GM21360 (cell line): Measurements from ENCODE around the gene ZKSCAN5.
"Not testable (repeated sequence)": the region's sequence is repeated elsewhere in the genome, so short reads cannot be mapped to it uniquely, and the experiment has no call there.

Experiments
- ATAC-seq: cut with Tn5 transposase; IDR thresholded peaks from one replicate; pipeline ENCODE4 v1.9.1; 2021; ENCODE audit warnings: mild to moderate bottlenecking, moderate library complexity; ENCODE audit not compliant: unreplicated experiment

Gene ZKSCAN5

GRCh38 chr7:99551767-99552463 lies 47.5 kb downstream of the ZKSCAN5 start, which contains the start of gene FAM200A:
Gene FAM200A (minus strand): TSS chr7:99552114. CDS start chr7:99548407, 3,707 bp downstream.
- ATAC-seq: peak; percentile 87

DNA sequence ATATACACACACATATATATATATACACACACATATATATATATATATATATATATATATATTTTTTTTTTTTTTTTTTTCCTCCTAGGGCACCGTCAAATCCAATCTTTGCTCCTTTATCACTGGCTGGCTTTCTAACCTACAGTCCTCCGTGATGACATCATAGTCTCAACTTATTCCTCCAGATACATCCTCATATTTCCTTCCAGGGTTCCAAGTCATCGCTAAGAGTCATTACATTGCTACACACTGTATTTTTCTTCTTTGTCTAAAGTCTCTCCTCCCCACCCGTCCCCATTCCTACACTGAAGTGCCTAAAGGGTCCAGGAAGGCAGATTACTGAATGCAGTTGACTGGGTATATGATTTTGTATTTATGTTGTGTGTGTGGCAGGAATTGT lies 48.6 kb downstream of the ZKSCAN5 start:
- no peak for ATAC-seq

GRCh38 chr7:99554939-99555338 lies 50.5 kb downstream of the ZKSCAN5 start:
- no peak for ATAC-seq

GRCh38 chr7:99557196-99557607 lies 52.7 kb downstream of the ZKSCAN5 start:
- no peak for ATAC-seq

- peak; percentile 42 for ATAC-seq
These were observed 53.5 kb downstream of the ZKSCAN5 start for GRCh38 chr7:99557940-99558305.

- peak; percentile 66 for ATAC-seq
These were observed 54.1 kb downstream of the ZKSCAN5 start, which contains the start of gene ZNF655 for GRCh38 chr7:99558306-99559174. Gene ZNF655 (plus strand): TSS chr7:99558642. CDS start chr7:99560560, 1,918 bp downstream.

- ATAC-seq: no peak
These were observed 54.9 kb downstream of the ZKSCAN5 start for GRCh38 chr7:99559175-99559915.

DNA sequence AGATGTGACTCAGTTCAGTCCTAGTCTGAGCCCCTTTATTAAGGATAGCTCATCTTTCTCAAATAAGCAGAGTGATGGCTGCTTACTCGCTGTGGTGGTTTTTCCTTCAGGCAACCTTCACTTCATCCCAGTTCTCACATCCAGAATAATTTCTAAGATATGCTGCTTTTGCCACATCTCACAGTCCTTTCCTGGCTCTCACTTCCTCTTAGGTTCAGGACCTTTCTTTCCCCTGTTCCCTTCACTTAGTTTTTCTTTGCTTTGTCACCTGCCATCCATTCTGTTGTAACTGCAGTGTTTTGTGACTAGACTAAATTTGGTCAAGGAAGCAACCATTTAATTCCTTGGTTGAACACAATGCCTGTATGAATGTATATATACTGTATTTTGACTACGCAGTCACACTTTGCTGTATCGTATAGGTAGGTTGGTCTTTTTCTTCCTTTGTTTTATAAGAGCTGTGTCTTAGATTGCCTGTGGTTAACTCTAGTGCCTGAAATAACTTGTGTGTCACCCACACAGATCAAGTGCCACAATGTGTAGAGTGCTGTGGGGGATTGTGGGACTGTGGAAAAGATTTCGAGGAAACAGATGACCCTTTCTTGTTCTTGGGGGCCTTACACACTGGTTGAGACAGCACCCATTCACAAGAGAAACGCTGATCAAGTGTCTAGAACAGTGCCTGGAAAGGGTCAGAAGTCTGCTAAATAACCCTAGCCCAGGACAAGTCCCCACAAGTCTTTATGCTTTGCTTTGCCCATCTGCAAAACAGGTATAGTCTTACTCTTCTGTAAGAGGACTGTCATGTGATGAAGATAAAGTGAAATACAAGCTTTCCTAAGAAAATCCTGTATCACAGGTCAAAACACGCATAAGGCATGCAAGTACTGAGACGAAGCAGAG lies 56.6 kb downstream of the ZKSCAN5 start:
- ATAC-seq: no peak

GRCh38 chr7:99561737-99562051 lies 57.2 kb downstream of the ZKSCAN5 start:
- no peak for ATAC-seq

DNA sequence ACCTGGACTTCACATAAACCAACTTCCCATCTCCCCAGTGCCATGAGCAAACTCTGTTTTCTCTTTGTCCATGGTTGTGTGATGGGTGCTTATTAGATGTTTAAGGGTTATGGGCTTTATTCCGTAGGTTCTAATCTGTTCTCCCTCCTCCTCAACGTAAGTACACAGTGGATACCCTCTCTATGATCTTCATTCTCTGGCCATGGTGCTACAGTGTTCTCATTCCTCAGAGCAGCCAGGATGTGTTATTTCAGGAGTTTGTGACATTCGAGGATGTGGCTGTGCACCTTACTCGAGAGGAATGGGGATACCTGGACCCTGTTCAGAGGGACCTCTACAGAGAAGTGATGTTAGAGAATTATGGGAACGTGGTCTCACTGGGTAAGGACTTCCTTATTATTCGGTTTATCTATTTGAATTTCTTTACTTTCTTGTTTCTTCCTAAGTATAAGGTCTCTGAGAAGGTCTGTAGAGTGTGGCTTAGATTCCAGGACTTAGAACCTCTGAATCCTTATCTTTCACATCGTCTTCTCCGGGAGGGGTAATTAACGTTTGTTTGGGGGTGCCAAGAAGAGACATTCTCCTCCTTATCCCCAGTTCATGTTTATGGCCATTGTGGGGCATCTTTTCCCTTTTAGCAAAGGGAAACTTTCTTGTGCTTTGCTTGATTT lies 57.8 kb downstream of the ZKSCAN5 start:
- no peak for ATAC-seq

DNA sequence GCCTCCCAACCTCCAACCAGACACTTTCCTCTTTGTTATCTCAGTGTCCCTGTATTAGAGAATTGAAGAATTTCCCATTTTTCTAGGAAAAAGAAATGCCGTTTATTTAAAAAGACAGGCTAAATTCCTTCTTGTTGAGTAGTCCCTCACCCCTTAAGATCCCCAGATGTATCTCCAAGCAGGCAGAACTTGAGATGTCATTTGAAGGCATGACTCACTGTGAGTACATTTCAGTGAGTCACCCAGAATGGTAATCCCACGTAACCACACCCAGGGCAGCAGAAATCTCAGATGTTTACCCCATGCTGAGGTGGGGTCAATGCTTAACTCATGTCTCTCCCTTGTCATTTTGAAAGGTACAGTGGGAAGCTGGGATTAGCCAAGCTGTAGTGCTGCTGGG lies 58.4 kb downstream of the ZKSCAN5 start:
- ATAC-seq: no peak

GRCh38 chr7:99563650-99564049 lies 59.2 kb downstream of the ZKSCAN5 start:
- ATAC-seq: no peak

GRCh38 chr7:99568770-99569169 lies 64.3 kb downstream of the ZKSCAN5 start:
- ATAC-seq: not testable (repeated sequence)

DNA sequence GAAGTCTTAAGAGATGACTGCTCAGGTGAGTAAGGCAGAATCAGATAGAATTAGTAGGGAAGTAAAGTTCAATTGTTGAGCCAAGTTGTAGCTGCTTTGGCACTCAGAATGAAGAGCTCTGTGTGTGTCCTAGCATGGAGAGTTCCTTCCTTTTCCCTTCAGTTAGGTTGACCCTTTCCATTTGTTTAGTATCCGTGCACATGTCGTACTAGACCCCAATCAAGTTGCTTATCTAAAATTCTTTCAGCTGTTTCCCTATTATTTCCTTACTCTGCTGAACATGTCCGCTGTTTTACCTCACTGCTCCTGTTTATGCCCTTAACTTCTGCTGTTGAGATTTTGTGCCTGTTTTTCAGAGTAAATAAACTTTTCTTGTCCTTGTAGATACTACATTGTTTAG lies 67.3 kb downstream of the ZKSCAN5 start:
- ATAC-seq: no peak

- ATAC-seq: no peak
These were observed 68.8 kb downstream of the ZKSCAN5 start for GRCh38 chr7:99573257-99573656.

- no peak for ATAC-seq
These were observed 71.8 kb downstream of the ZKSCAN5 start for GRCh38 chr7:99576251-99576650.

DNA sequence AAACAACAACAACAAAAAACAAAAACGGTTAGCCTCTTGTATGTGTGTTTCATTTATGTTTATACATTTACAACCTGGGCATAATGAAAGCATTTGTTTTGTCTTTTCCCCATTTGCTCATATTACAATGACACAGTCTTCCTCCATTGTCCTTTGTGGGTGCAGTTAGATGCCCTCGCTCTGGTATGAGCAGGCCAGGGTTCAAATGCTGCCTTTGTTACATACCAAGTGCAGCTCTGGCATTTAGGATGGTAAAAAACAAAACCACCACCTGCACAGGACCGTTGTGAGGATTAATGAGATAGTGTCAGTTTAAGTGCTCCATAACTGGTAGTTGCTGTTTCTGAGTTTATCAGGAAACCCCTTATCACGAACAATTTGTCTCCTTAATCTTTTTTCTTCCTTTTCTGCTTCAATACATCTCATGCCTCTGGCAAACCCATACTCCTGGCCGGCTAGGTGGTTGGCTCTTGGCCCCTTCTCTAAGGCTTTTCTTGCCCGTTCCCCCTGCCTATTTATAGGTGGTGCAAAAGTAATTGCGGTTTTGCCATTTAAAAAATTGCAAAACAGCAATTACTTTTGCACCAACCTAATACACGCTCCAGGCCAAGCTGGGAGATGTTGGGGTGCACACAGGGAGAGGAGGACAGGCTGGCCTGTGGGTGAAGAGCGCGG lies 75.0 kb downstream of the ZKSCAN5 start:
- ATAC-seq: no peak

GRCh38 chr7:99579956-99580777 lies 75.7 kb downstream of the ZKSCAN5 start:
- no peak for ATAC-seq
